ENCODE results near the gene TMEM134. TPM values are rescaled to one million over a fixed set of nuclear protein-coding genes. Genes with fewer than 3 reads are reported as not detected.

TMEM134 gene
- total RNA-seq, 4 donors from 2014 or later: 109 to 205 (median 145) TPM

- Histone ChIP-seq H3K27ac (peak overlapping the region in 2 of 4 donors; percentile 40 to 79), H3K4me3 (no peak overlapping the region), H3K4me1 (peaks cover 36 to 85% (median 39%) of the 10 kb centered on the region in 3 donors), H3K9me3 (no peaks in the 10 kb centered on the region), H3K27me3 (no peaks in the 10 kb centered on the region), H3K36me3 (peaks cover 44 to 90% (median 51%) of the 10 kb centered on the region in 3 donors)
- TF ChIP-seq CTCF (IDR thresholded peaks at IDR 0.05): no peak
- no peak for TF ChIP-seq POLR2A (IDR thresholded peaks at IDR 0.05)
- WGBS, 2 donors: 75 to 100% methylated on average over 5 to 6 of the region's 22 CpGs
- intact Hi-C loops (cut with DNase I): no loop called here
- DNase-seq: no peak
These were observed 35.3 kb downstream of the TMEM134 start for GRCh38 chr11:67433536-67434394.

- 73 to 82% methylated on average over 8 to 9 of the region's 22 CpGs for WGBS, 2 donors
- no peaks in the 10 kb centered on the region for H3K9me3 ChIP-seq
- H3K4me1 ChIP-seq: peaks cover 37 to 85% (median 39%) of the 10 kb centered on the region in 3 donors
- H3K4me3 ChIP-seq: no peak overlapping the region
- TF ChIP-seq CTCF (IDR thresholded peaks at IDR 0.05) (no peak), POLR2A (IDR thresholded peaks at IDR 0.05) (no peak)
- intact Hi-C loops (cut with DNase I): no loop called here
- no peaks in the 10 kb centered on the region for H3K27me3 ChIP-seq
- no peak for DNase-seq
- peaks cover 37 to 80% (median 46%) of the 10 kb centered on the region in 3 donors for H3K36me3 ChIP-seq
- H3K27ac ChIP-seq: peak overlapping the region in 1 of 4 donors; percentile 29
These were observed 36.2 kb downstream of the TMEM134 start for GRCh38 chr11:67432655-67433349.

- intact Hi-C loops (cut with DNase I): no loop called here
- Histone ChIP-seq H3K36me3 (peaks cover 34 to 69% (median 44%) of the 10 kb centered on the region in 3 donors), H3K27ac (no peak overlapping the region), H3K4me3 (no peak overlapping the region), H3K9me3 (no peaks in the 10 kb centered on the region), H3K4me1 (peaks cover 39 to 81% (median 42%) of the 10 kb centered on the region in 3 donors), H3K27me3 (no peaks in the 10 kb centered on the region)
- 85 to 89% methylated on average over 20 of the region's 24 CpGs for WGBS, 2 donors
- no peak for DNase-seq
- TF ChIP-seq POLR2A (IDR thresholded peaks at IDR 0.05) (no peak), CTCF (IDR thresholded peaks at IDR 0.05) (no peak)
These were observed 37.5 kb downstream of the TMEM134 start for GRCh38 chr11:67431346-67432249.

GRCh38 chr11:67429722-67430121 lies 39.3 kb downstream of the TMEM134 start:
- H3K36me3 ChIP-seq: peaks cover 33 to 51% (median 33%) of the 10 kb centered on the region in 3 donors
- intact Hi-C loops (cut with DNase I): no loop called here

More at GRCh38 chr11:67429722-67430121, 39.3 kb downstream of the TMEM134 start:
- Histone ChIP-seq H3K4me3 (peak overlapping the region in 3 of 4 donors; percentile 85 to 95 (median 86)), H3K27ac (peak overlapping the region; percentile 93 to 97 (median 95)), H3K4me1 (peaks cover 24 to 62% (median 28%) of the 10 kb centered on the region in 3 donors), H3K27me3 (no peaks in the 10 kb centered on the region), H3K9me3 (no peaks in the 10 kb centered on the region)
- no peak for TF ChIP-seq CTCF (IDR thresholded peaks at IDR 0.05)
- TF ChIP-seq POLR2A (IDR thresholded peaks at IDR 0.05): no peak
- 37 to 43% methylated on average over 9 to 11 of the region's 11 CpGs for WGBS, 2 donors
- DNase-seq: no peak

Data from esophagus squamous epithelium (tissue), 5 donors.